ENCODE results near the gene LMAN2.

DNA sequence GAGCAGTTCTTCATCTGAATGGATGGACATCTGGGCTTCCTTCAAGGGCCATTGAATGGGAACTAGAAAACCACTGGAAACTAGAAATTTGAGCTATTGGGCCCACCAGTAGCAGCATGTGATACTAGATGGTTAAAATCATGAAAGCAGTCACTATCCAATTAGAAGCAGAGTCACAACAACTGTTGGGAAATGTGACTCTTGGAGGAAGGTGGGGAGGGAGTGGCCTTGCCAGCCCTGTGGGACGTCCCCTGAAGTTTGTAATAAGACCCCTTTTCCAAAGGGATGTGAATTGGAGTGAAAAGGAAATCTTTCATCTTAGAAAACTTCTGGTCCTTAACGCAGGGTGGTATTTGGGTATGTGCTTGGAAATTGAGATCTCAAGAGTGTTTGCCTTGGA, 53.5 kb downstream of the LMAN2 start:
- TF ChIP-seq POLR2A (IDR thresholded peaks at IDR 0.05; ENCODE audit: borderline replicate concordance, extremely low read depth, insufficient read depth, insufficient read length) (no peak), SP1 (IDR thresholded peaks at IDR 0.05; ENCODE audit: low read depth) (no peak)
